PC-3 (cell line): Measurements from ENCODE around the gene C1orf53.

Experiments
- CTCF ChIP-seq: fragments of 300-600 bp; sonication (generic); conservative IDR thresholded peaks from 2 replicates; pipeline ENCODE4 v1.5.1; 2017; ENCODE audit warnings: antibody characterized with exemption, low read depth, mild to moderate bottlenecking, low read length
- EZH2 ChIP-seq: fragments of 300-600 bp; sonication (generic); IDR thresholded peaks from one replicate; pipeline ENCODE4 v1.6.1; 2017; ENCODE audit warnings: antibody characterized with exemption, mild to moderate bottlenecking, low read length; ENCODE audit not compliant: unreplicated experiment
- EZH2phosphoT487 ChIP-seq: fragments of 300-600 bp; sonication (generic); IDR thresholded peaks from 2 replicates; pipeline ENCODE4 v1.6.1; 2018; ENCODE audit warnings: mild to moderate bottlenecking, antibody characterized with exemption, low read length, borderline replicate concordance

GRCh38 chr1:197915862-197916499 lies 13.6 kb downstream of the C1orf53 start:
- TF ChIP-seq EZH2 (no peak), CTCF (peak; percentile 70), EZH2phosphoT487 (no peak)
